Prostate gland (tissue), 2 donors: ENCODE measurements around the gene PROKR1. TPM values are rescaled to one million over a fixed set of nuclear protein-coding genes. Genes with fewer than 3 reads are reported as not detected.
A peak's percentile ranks its signal among the peaks of the same experiment; 100 is the strongest.

Experiments
- DNase-seq: peaks from one replicate; pipeline ENCODE4 v3.0.0-alpha.2; 2019; ENCODE audit warnings: low spot score
- H3K27ac ChIP-seq, 2 donors: fragments of 200-600 bp; sonication (generic); 2 replicates each; pipeline ENCODE4 v1.5.1; 2017 to 2019
- H3K27me3 ChIP-seq: fragments of 200-600 bp; sonication (generic); replicated peaks from 2 replicates; pipeline ENCODE4 v1.5.1; 2019; ENCODE audit not compliant: insufficient read depth
- H3K36me3 ChIP-seq, 2 donors: fragments of 200-600 bp; sonication (generic); 1 replicate in 1 of 2; 2 replicates in 1 of 2; pipeline versions ENCODE4 v1.5.1 to v1.8.1; 2017 to 2019
- H3K4me1 ChIP-seq: fragments of 200-600 bp; sonication (generic); replicated peaks from 2 replicates; pipeline ENCODE4 v1.5.1; 2019
- H3K4me3 ChIP-seq, 2 donors: fragments of 200-600 bp; sonication (generic); 2 replicates each; pipeline ENCODE4 v1.5.1; 2017 to 2019
- H3K9me3 ChIP-seq: fragments of 200-600 bp; sonication (generic); 2 replicates; pipeline ENCODE4 v1.5.1; 2017
- CTCF ChIP-seq, 4 experiments: fragments of 200-600 bp in 2 of 4; fragments of 450-650 bp in 2 of 4; sonication (generic) in 2 of 4; IDR thresholded peaks; 1 replicate in 3 of 4; 2 replicates in 1 of 4; pipeline ENCODE4 v1.5.1; 2016 to 2019; ENCODE audit warnings: antibody characterized with exemption in 4 of 4, mild to moderate bottlenecking in 2 of 4, moderate library complexity in 2 of 4
- POLR2A ChIP-seq: fragments of 450-650 bp; IDR thresholded peaks from one replicate; pipeline ENCODE4 v1.6.1; 2016; ENCODE audit warnings: antibody characterized with exemption, mild to moderate bottlenecking
- POLR2AphosphoS5 ChIP-seq: sonication (generic); formaldehyde crosslinking; IDR thresholded peaks from one replicate; pipeline ENCODE4 v1.6.1; 2017; ENCODE audit warnings: antibody characterized with exemption
- whole genome bisulfite sequencing: methylation state at CpG from one replicate; pipeline ENCODE4 v1.1.5; 2018; 5-methylcytosine and 5-hydroxymethylcytosine counted together
- intact Hi-C: fragments of 100-400 bp; cut with DNase I; formaldehyde crosslinking; loops from one replicate; pipeline ENCODE4 v1.14.2; 2022
- total RNA-seq, 2 donors: library from RNA; depleted of rRNA; stranded (reverse); fragments of >200 nt; gene quantifications; one replicate each; pipeline ENCODE4 v1.1.0, GENCODE V29; 2016

The PROKR1 gene
- total RNA-seq, 2 donors from 2014 or later, result 0.40 TPM; not detected in 1

- WGBS, result 56% methylated on average over 9 of the region's 9 CpGs
- intact Hi-C loops, result no loop called here
- H3K36me3 ChIP-seq, result no peaks in the 10 kb centered on the region
Observed at GRCh38 chr2:68653034-68653433, 9.7 kb downstream of the PROKR1 start.

GRCh38 chr2:68653538-68653982, 10.2 kb downstream of the PROKR1 start:
- 12% methylated on average over 10 of the region's 10 CpGs for WGBS
- intact Hi-C loops, result no loop called here

More at GRCh38 chr2:68653034-68653433, 9.7 kb downstream of the PROKR1 start:
- H3K9me3 ChIP-seq, result no peaks in the 10 kb centered on the region
- no peak overlapping the region for H3K4me3 ChIP-seq
- DNase-seq, result no peak
- H3K27ac ChIP-seq, result no peak overlapping the region
- TF ChIP-seq CTCF (IDR thresholded peaks at IDR 0.05) (no peak), POLR2AphosphoS5 (no peak), POLR2A (no peak)
- H3K4me1 ChIP-seq, result no peaks in the 10 kb centered on the region
- no peaks in the 10 kb centered on the region for H3K27me3 ChIP-seq

GRCh38 chr2:68658266-68658665, 14.9 kb downstream of the PROKR1 start:
- no peaks in the 10 kb centered on the region for H3K27me3 ChIP-seq
- WGBS, result 56% methylated on average over 6 of the region's 6 CpGs
- H3K4me1 ChIP-seq, result no peaks in the 10 kb centered on the region
- no peak overlapping the region for H3K4me3 ChIP-seq
- no peaks in the 10 kb centered on the region for H3K36me3 ChIP-seq
- DNase-seq, result no peak
- TF ChIP-seq POLR2A, result no peak
- TF ChIP-seq POLR2AphosphoS5, result no peak
- TF ChIP-seq CTCF (IDR thresholded peaks at IDR 0.05), result no peak
- H3K27ac ChIP-seq, result no peak overlapping the region
- intact Hi-C loops, result no loop called here
- no peaks in the 10 kb centered on the region for H3K9me3 ChIP-seq

More at GRCh38 chr2:68653538-68653982, 10.2 kb downstream of the PROKR1 start:
- Histone ChIP-seq H3K4me1 (no peaks in the 10 kb centered on the region), H3K27ac (no peak overlapping the region), H3K4me3 (no peak overlapping the region), H3K27me3 (no peaks in the 10 kb centered on the region), H3K9me3 (no peaks in the 10 kb centered on the region), H3K36me3 (no peaks in the 10 kb centered on the region)
- no peak for TF ChIP-seq CTCF (IDR thresholded peaks at IDR 0.05)
- TF ChIP-seq POLR2AphosphoS5, result peak; percentile 46
- DNase-seq, result peak; percentile 43

GRCh38 chr2:68659081-68659480, 15.7 kb downstream of the PROKR1 start:
- no peaks in the 10 kb centered on the region for H3K9me3 ChIP-seq
- no peak overlapping the region for H3K4me3 ChIP-seq
- no peaks in the 10 kb centered on the region for H3K27me3 ChIP-seq
- no peak overlapping the region for H3K27ac ChIP-seq
- TF ChIP-seq POLR2A (no peak), POLR2AphosphoS5 (no peak)
- no peaks in the 10 kb centered on the region for H3K4me1 ChIP-seq
- H3K36me3 ChIP-seq, result no peaks in the 10 kb centered on the region
- DNase-seq, result no peak
- intact Hi-C loops, result no loop called here

GRCh38 chr2:68660658-68661057, 17.3 kb downstream of the PROKR1 start:
- 69% methylated on average over 3 of the region's 3 CpGs for WGBS

GRCh38 chr2:68662466-68662865, 19.1 kb downstream of the PROKR1 start:
- no peaks in the 10 kb centered on the region for H3K9me3 ChIP-seq
- WGBS, result 69% methylated on average over 2 of the region's 2 CpGs
- TF ChIP-seq POLR2A (no peak), CTCF (IDR thresholded peaks at IDR 0.05) (no peak), POLR2AphosphoS5 (no peak)
- no peaks in the 10 kb centered on the region for H3K36me3 ChIP-seq
- no peaks in the 10 kb centered on the region for H3K4me1 ChIP-seq
- no peak for DNase-seq
- no peak overlapping the region for H3K4me3 ChIP-seq
- intact Hi-C loops, result no loop called here
- H3K27me3 ChIP-seq, result no peaks in the 10 kb centered on the region
- H3K27ac ChIP-seq, result no peak overlapping the region

More at GRCh38 chr2:68660658-68661057, 17.3 kb downstream of the PROKR1 start:
- no peaks in the 10 kb centered on the region for H3K4me1 ChIP-seq
- no peaks in the 10 kb centered on the region for H3K36me3 ChIP-seq
- intact Hi-C loops, result no loop called here
- H3K9me3 ChIP-seq, result no peaks in the 10 kb centered on the region
- no peak for DNase-seq
- no peaks in the 10 kb centered on the region for H3K27me3 ChIP-seq
- H3K27ac ChIP-seq, result no peak overlapping the region
- no peak overlapping the region for H3K4me3 ChIP-seq
- TF ChIP-seq POLR2A (no peak), POLR2AphosphoS5 (no peak)
